ENCODE measurements around the gene ITGB5.

Gene ITGB5

GRCh38 chr3:124893526-124893925 is 6.4 kb upstream of the ITGB5 start:
- no peak for DNase-seq

GRCh38 chr3:124890573-124891190 is 3.5 kb upstream of the ITGB5 start:
- DNase-seq: no peak

- DNase-seq: no peak
These were observed 1.6 kb upstream of the ITGB5 start for GRCh38 chr3:124888482-124889441.

- DNase-seq: no peak
These were observed 750 bp upstream of the ITGB5 start for GRCh38 chr3:124887932-124888298.

- DNase-seq: peak; percentile 2 to 61 (median 57)
These were observed 753 bp downstream of the ITGB5 start for GRCh38 chr3:124886168-124887056.

- DNase-seq: peak; percentile 18 to 46 (median 28)
These were observed 1.5 kb downstream of the ITGB5 start for GRCh38 chr3:124885466-124886167.

GRCh38 chr3:124884474-124885101 is 2.6 kb downstream of the ITGB5 start:
- DNase-seq: no peak

DNA sequence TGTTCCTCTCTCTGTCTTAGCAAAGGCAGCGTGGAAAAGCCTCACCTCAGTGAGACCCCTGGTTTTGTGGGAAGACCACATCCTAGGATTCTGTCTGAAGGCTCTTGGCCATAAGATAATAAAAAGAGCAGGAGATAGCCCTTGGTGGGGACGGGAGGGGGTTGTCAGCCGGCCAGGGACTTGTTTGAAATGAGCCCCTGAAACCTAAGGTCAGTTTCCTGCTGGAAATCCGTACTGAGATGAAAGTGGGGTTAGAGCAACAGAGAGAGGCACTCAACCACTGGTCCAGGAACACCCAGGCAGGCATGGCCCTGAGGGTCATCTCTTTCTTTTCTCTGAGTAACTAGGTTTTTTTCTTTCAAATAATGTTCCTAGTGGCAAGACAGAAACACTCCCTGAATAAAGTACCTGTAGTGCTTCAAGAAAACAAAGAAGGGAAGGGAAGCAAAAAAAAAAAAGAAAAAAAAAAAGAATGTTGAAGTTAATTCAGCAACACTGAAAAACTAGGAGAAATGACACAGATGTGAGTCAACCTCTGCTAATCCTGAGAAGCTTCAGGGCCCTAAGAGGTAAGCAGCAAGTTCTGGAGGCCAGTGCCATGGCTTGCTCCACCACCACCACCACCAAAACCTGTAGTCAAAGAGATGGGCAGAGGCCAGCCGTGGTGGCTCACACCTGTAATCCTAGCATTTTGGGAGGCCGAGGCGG is 3.2 kb downstream of the ITGB5 start:
- no peak for DNase-seq

- no peak for DNase-seq
These were observed 4.1 kb downstream of the ITGB5 start for GRCh38 chr3:124882816-124883747.

- DNase-seq: no peak
These were observed 5.0 kb downstream of the ITGB5 start for GRCh38 chr3:124881976-124882697.

DNA sequence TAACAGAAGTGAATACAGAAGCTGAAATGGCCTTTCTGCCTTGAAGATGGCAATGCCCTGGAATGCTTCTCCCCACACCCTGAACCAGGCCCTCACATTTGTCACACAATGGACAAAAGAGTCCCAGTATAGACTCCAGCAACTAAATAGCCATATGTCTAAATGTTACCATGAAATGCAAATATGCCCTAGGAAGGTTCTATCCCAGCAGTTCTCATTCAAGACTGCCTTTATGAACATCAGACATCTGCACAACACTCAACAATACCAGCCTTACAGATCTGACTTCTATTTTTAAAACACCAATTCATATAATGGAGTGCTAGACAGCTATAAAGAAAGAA is 7.9 kb downstream of the ITGB5 start:
- no peak for DNase-seq

DNA sequence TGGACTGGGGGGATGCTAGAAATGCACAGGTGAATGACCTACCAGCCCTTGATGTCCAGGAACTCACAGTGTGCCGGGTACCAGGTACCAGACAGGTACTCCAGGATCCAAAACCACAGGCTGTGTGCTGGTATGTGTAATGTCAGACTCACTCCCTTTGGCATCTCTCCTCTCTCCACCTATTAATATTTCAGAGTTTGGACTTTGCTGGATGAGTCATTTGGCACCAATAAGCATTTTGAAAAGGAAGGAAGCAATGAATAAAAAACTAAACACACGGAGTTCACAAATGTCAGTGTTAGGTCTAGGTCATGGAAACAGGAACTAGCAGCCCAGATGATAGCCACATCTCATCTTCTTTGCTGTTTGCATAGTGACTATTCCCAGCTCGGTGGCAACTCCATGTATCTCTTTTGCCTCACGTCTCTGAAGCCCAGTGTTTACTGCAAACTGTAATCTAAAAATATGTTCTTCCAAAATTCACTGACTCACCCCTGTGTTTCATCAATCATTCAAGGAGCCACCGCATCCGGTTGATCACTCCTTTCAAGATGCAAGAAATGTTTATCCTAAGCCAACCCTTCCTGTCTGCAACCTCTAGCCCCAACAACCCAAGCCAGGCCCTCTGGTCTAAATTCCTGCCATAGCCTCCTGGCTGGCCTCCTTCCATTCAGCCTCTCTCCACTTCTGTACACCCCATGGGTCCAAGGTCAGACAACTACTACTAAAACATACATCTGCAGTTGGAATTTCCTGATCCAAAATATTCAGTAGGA is 8.4 kb downstream of the ITGB5 start:
- no peak for DNase-seq

GRCh38 chr3:124877674-124878073 is 9.5 kb downstream of the ITGB5 start:
- DNase-seq: no peak

DNA sequence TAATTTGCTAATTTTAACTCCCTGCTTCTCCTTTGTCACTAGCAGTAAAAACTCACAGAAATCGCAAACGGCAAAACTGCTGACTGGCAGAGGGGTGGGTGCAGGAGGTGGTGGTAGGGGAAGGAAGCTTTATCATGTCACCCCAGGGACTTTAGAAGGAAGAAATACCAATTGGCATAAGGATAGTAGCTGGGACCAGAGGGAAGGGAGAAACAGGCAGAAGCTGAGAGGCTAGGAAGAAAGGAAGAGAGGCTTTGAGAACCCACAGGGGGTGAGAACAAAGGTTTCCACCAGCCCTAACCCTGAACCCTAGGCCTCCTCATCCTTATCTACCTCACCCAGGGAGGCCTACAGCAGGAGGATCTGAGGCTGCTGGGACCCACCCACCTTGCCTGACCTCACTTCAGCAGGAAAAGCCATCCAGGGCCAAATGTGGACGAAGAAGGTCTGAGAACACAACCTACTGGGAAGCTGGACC is 10.7 kb downstream of the ITGB5 start:
- DNase-seq: no peak

GRCh38 chr3:124873226-124873625 is 13.9 kb downstream of the ITGB5 start:
- no peak for DNase-seq

DNA sequence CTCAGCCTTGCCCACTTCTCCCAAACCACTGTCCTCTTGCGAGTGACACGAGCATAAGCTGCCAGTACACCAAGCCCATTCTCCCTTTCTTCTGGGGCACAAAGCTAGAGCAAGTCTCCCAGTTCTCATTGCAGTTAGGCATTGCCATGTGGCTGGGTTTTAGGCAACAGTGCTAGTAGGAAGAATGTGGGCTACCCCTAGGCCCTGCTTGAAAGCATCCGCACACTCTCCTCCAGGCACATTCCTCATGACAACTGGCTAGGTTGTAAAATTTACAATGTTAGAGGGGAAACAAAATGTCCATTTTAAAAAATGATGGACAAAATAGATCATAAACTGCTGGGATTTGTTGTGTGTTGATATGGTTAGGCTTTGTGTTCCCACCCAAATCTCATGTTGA is 19.7 kb downstream of the ITGB5 start:
- no peak for DNase-seq

GRCh38 chr3:124862006-124862405 is 25.2 kb downstream of the ITGB5 start:
- DNase-seq: no peak

GRCh38 chr3:124861041-124861440 is 26.1 kb downstream of the ITGB5 start:
- no peak for DNase-seq

DNA sequence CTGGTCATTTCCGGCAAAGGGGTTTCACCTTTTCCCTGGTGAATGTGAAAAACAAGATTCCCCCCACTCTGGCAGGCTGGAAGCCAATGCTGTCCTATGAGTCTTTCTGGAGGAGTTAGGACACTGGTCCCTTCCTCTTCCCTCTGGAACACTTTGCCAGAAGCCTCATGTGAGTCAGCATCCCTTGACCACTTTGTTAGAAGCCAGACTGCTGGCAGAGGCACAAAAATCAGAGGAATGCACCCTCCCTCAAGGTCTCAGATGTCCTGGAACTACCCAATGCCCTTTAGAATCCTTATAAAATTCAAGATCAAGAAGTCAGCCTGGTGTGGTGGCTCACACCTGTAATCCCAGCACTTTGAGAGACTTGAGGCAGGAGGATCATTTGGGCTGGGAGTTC is 26.6 kb downstream of the ITGB5 start:
- no peak for DNase-seq
